PC-3 (cell line): ENCODE results near the gene ODC1. TPM values are rescaled to one million over a fixed set of nuclear protein-coding genes. Genes with fewer than 3 reads are reported as not detected.

ENCODE experiments used
- ATAC-seq: fragments of 200-7000 bp; cut with Tn5 transposase; 2 replicates; pipeline ENCODE4 v1.9.1; 2020; ENCODE audit warnings: mild to moderate bottlenecking, moderate library complexity
- BruUV-seq: library from RNA; stranded (reverse); fragments of 400-500 nt; replicated peaks from 2 replicates; lab custom pipeline; 2021; lab: Mats Ljungman, UMichigan
- CTCF ChIA-PET: fragments of 300-600 bp; sonication (Branson Sonifier 250); formaldehyde crosslinking; loops from one replicate; lab custom pipeline; 2022; ENCODE audit warnings: antibody characterized with exemption; lab: Charles Lee
- POLR2A ChIA-PET: fragments of 300-600 bp; sonication (Branson Sonifier 250); formaldehyde crosslinking; loops from one replicate; lab custom pipeline; 2022; ENCODE audit warnings: antibody characterized with exemption; ENCODE audit not compliant: unreplicated experiment; lab: Charles Lee
- DNase-seq: peaks from one replicate; pipeline ENCODE4 v3.0.0-alpha.2; 2015
- H2AFZ ChIP-seq: fragments of 300-600 bp; sonication (generic); 2 replicates; pipeline ENCODE4 v1.6.0; 2016; ENCODE audit warnings: antibody characterized with exemption, low read length
- H3F3A ChIP-seq: fragments of 300-600 bp; sonication (generic); one replicate; pipeline ENCODE4 v1.6.0; 2017; ENCODE audit warnings: antibody characterized with exemption, low read length, control low read depth, mild to moderate bottlenecking; ENCODE audit not compliant: unreplicated experiment
- H3K27ac ChIP-seq: fragments of 300-600 bp; sonication (generic); 2 replicates; pipeline ENCODE4 v1.5.1; 2016; ENCODE audit warnings: mild to moderate bottlenecking, low read length
- H3K27me3 ChIP-seq: fragments of 300-600 bp; sonication (generic); 2 replicates; pipeline ENCODE4 v1.6.1; 2016; ENCODE audit warnings: low read length, mixed read lengths
- H3K36me3 ChIP-seq: fragments of 300-600 bp; sonication (generic); 2 replicates; pipeline ENCODE4 v1.6.1; 2016; ENCODE audit warnings: low read depth, mixed run types, low read length, mixed read lengths
- H3K4me1 ChIP-seq: fragments of 300-600 bp; sonication (generic); 2 replicates; pipeline ENCODE4 v1.5.1; 2016; ENCODE audit warnings: low read length; ENCODE audit not compliant: insufficient read depth
- H3K4me2 ChIP-seq: fragments of 300-600 bp; sonication (generic); 2 replicates; pipeline ENCODE4 v1.6.0; 2016; ENCODE audit warnings: low read length
- H3K4me3 ChIP-seq: fragments of 300-600 bp; sonication (generic); 2 replicates; pipeline ENCODE4 v1.5.1; 2016; ENCODE audit warnings: mild to moderate bottlenecking, low read length, mixed read lengths
- H3K79me2 ChIP-seq: fragments of 300-600 bp; sonication (generic); 2 replicates; pipeline ENCODE4 v1.6.1; 2017; ENCODE audit warnings: low read length, mixed read lengths
- H3K9ac ChIP-seq: fragments of 300-600 bp; sonication (generic); 2 replicates; pipeline ENCODE4 v1.6.0; 2016; ENCODE audit warnings: mild to moderate bottlenecking, low read length
- H3K9me2 ChIP-seq: fragments of 300-600 bp; sonication (generic); replicated peaks from 2 replicates; pipeline ENCODE4 v1.6.1; 2016; ENCODE audit warnings: mixed run types, low read length, mixed read lengths
- H3K9me3 ChIP-seq: fragments of 300-600 bp; sonication (generic); 2 replicates; pipeline ENCODE4 v1.6.1; 2016; ENCODE audit warnings: low read length, mixed read lengths
- H4K20me1 ChIP-seq: fragments of 300-600 bp; sonication (generic); 2 replicates; pipeline ENCODE4 v1.6.1; 2016; ENCODE audit warnings: low read length, mixed read lengths
- CTCF ChIP-seq: fragments of 300-600 bp; sonication (generic); conservative IDR thresholded peaks from 2 replicates; pipeline ENCODE4 v1.5.1; 2017; ENCODE audit warnings: antibody characterized with exemption, low read depth, mild to moderate bottlenecking, low read length
- EZH2 ChIP-seq: fragments of 300-600 bp; sonication (generic); IDR thresholded peaks from one replicate; pipeline ENCODE4 v1.6.1; 2017; ENCODE audit warnings: antibody characterized with exemption, mild to moderate bottlenecking, low read length; ENCODE audit not compliant: unreplicated experiment
- EZH2phosphoT487 ChIP-seq: fragments of 300-600 bp; sonication (generic); IDR thresholded peaks from 2 replicates; pipeline ENCODE4 v1.6.1; 2018; ENCODE audit warnings: mild to moderate bottlenecking, antibody characterized with exemption, low read length, borderline replicate concordance
- intact Hi-C: fragments of 100-400 bp; cut with micrococcal nuclease; formaldehyde crosslinking; loops from 2 replicates; pipeline ENCODE4 v1.9.0; 2023
- total RNA-seq: library from RNA; depleted of rRNA; stranded (reverse); fragments of >200 nt; gene quantifications from 2 replicates; pipeline ENCODE4 v1.2.3, GENCODE V29; 2014

Gene ODC1
- total RNA-seq, 1 experiment from 2014 or later: 712 TPM

GRCh38 chr2:10400002-10400401 lies 48.1 kb downstream of the ODC1 start:
- Histone ChIP-seq H3K4me3 (no peak overlapping the region), H3K9ac (peak overlapping the region; percentile 7; the same call in 1 of the 2 replicates), H3K4me1 (peaks cover 47% of the 10 kb centered on the region), H3K27me3 (no peaks in the 10 kb centered on the region), H3K9me2 (no peaks in the 10 kb centered on the region), H2AFZ (no peak overlapping the region), H3K36me3 (peaks cover 34% of the 10 kb centered on the region), H3K79me2 (peaks cover 71% of the 10 kb centered on the region), H4K20me1 (no peaks in the 10 kb centered on the region), H3F3A (peaks cover 12% of the 10 kb centered on the region), H3K9me3 (no peaks in the 10 kb centered on the region), H3K27ac (peak overlapping the region; percentile 99), H3K4me2 (no peak overlapping the region)
- no peak for ATAC-seq
- POLR2A ChIA-PET: no interaction called here
- BruUV-seq: no TSS peak
- DNase-seq: no peak
- CTCF ChIA-PET: no interaction called here
- TF ChIP-seq CTCF (no peak), EZH2 (no peak), EZH2phosphoT487 (no peak)
- intact Hi-C loops: no loop called here

- peaks cover 71% of the 10 kb centered on the region for H3K79me2 ChIP-seq
- no peaks in the 10 kb centered on the region for H4K20me1 ChIP-seq
- ChIA-PET CTCF (no interaction called here), POLR2A (no interaction called here)
- no peak overlapping the region for H2AFZ ChIP-seq
- BruUV-seq: no TSS peak
- no peak overlapping the region for H3K4me3 ChIP-seq
- H3K9me2 ChIP-seq: no peaks in the 10 kb centered on the region
- TF ChIP-seq CTCF: no peak
- TF ChIP-seq EZH2: no peak
- no peak for TF ChIP-seq EZH2phosphoT487
- H3F3A ChIP-seq: peaks cover 8% of the 10 kb centered on the region
- H3K27me3 ChIP-seq: no peaks in the 10 kb centered on the region
- H3K9me3 ChIP-seq: no peaks in the 10 kb centered on the region
- no peak overlapping the region for H3K4me2 ChIP-seq
- no peak overlapping the region for H3K27ac ChIP-seq
- peaks cover 41% of the 10 kb centered on the region for H3K4me1 ChIP-seq
- DNase-seq (no peak), ATAC-seq (no peak)
- intact Hi-C loops: no loop called here
- H3K9ac ChIP-seq: no peak overlapping the region
- H3K36me3 ChIP-seq: peaks cover 35% of the 10 kb centered on the region
These were observed 48.8 kb downstream of the ODC1 start for GRCh38 chr2:10399358-10399757.

GRCh38 chr2:10398496-10398895 lies 49.6 kb downstream of the ODC1 start:
- Histone ChIP-seq H3K36me3 (peaks cover 30% of the 10 kb centered on the region), H3K4me2 (no peak overlapping the region), H2AFZ (no peak overlapping the region), H4K20me1 (no peaks in the 10 kb centered on the region), H3K9me2 (no peaks in the 10 kb centered on the region), H3K4me3 (no peak overlapping the region), H3K9ac (no peak overlapping the region), H3K27me3 (no peaks in the 10 kb centered on the region), H3K9me3 (no peaks in the 10 kb centered on the region), H3K4me1 (peaks cover 36% of the 10 kb centered on the region), H3K79me2 (peaks cover 71% of the 10 kb centered on the region), H3F3A (peaks cover 8% of the 10 kb centered on the region), H3K27ac (no peak overlapping the region)
- DNase-seq (no peak), ATAC-seq (no peak)
- TF ChIP-seq CTCF (no peak), EZH2 (no peak), EZH2phosphoT487 (no peak)
- BruUV-seq: no TSS peak
- intact Hi-C loops: no loop called here
- ChIA-PET POLR2A (interaction anchor here (0.6 kb wide), 1 partner anchor 228 kb away, joined by 7 read pairs; no protein-coding TSS in a partner anchor), CTCF (no interaction called here)
